ENCODE data around the gene NSUN6.
A peak's percentile ranks its signal among the peaks of the same experiment; 100 is the strongest.
"Not testable (repeated sequence)": the region's sequence is repeated elsewhere in the genome, so short reads cannot be mapped to it uniquely, and the experiment has no call there.

NSUN6 gene

GRCh38 chr10:18607503-18608378 is 43.6 kb downstream of the NSUN6 start:
- peak in 1 of 2 experiments; percentile 47 for DNase-seq

DNA sequence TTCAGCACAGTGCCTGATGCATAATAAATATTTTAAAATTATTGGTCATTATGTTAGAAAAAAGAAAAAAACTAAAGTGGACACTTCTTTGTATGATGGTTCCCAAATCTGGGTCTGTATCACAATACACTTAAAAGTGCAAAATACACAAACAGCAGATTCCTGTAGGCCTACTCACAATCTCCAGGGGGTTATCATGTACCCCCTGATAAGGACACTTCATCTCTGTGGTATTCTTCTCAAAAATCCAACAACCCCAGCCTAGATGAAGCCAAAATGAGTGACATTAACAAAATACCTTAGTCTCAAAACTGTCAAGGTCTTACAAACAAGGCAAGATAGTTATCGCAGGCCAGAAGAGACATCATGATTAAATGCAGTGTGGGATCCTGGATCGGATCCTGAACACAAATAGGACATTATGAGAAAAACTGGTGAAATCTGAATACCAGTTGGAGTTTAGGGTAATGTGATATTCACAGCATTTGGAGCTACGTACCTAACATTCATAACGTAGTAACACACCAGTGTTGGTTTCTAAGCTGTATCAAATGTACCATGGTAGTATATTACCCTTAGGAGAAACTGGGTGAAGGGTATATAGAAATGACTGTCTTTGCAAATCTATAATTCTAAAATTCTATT is 45.2 kb downstream of the NSUN6 start:
- DNase-seq, result no peak

DNA sequence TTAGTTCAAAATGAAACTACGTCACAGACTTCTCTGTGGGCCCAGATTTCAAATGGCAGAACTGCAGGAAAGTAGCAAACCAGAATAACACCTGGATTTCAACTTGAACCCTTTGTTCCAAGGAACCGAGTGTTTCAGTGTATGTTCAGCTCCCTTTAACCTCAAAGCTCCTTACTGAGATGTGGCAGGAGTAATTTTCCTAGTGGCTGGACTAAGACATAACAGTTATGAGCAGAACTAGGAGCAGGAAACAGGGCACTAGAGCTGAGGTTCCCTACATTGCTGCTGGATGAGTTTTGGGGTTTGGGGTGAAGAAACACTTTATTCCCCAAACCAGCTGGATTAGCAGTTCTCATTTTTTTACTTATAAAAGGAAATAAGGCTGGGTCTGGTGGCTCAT is 50.1 kb downstream of the NSUN6 start:
- no peak for DNase-seq

DNA sequence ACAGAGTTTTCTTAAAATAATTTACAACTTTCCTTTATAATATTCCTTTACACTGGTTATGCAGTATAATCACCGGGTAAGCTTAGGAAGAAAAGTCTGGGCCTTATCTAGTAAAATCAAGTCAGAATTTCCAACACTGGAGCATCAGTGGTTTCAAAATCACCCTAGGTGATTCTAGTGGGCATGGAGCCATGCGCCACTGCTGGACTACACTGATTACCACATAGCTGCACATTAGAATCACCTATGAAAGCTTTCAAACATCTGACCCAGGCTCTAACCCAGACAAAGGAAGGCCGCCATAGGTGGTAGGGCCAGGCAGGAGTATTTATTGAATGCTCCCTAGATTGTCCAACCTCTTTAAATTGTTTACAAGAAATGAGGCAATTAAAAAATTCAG is 52.0 kb downstream of the NSUN6 start:
- DNase-seq, result no peak

DNA sequence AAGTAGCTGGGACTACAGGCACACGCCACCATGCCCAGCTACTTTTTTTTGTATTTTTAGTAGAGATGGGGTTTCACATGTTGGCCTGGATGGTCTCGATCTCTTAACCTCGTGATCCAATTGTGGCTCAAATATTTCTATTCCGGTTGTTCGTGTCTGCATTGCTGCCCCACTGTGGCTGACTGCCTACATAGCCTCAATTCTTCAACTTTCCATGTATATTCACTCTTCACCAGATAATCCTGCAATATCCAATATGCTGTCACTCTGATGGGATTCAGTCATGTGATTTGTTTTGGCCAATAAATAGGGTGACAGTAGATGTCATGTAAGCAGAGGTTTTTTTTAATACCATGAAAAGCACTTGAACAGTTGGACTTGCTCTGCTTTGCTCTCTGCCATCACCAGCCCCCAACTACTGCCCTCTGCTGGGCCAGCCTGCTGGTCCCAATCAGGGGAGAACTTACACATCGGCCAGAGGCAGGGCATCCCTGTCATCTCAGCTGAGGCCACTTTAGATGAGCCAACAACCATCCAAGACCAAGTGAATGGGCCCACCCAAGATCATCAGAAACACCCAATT is 56.7 kb downstream of the NSUN6 start:
- DNase-seq, result no peak

GRCh38 chr10:18591141-18591540 is 60.2 kb downstream of the NSUN6 start:
- DNase-seq, result not testable (repeated sequence)

- not testable (repeated sequence) for DNase-seq
These were observed 64.8 kb downstream of the NSUN6 start for GRCh38 chr10:18586637-18587036.

- no peak for DNase-seq
These were observed 67.7 kb downstream of the NSUN6 start for GRCh38 chr10:18583575-18584270.

DNA sequence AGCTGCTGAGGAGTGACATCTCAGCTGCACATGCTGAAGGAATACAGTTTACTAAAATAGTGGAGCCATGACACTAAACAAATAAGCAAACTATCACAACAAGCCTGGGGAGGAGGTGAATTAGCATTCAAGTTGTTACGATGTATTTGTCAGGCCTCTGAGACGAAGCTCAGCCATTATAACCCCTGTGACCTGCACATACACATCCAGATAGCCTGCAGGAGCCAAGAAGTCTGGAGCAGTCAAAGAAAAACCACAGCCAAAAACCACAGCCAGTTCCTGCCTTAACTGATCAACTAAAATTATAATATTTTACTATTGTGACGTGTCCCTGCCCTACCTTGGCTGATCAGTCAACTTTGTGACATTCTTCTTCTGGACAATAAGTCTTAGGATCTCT is 68.6 kb downstream of the NSUN6 start:
- DNase-seq, result peak; percentile 15 to 21

DNA sequence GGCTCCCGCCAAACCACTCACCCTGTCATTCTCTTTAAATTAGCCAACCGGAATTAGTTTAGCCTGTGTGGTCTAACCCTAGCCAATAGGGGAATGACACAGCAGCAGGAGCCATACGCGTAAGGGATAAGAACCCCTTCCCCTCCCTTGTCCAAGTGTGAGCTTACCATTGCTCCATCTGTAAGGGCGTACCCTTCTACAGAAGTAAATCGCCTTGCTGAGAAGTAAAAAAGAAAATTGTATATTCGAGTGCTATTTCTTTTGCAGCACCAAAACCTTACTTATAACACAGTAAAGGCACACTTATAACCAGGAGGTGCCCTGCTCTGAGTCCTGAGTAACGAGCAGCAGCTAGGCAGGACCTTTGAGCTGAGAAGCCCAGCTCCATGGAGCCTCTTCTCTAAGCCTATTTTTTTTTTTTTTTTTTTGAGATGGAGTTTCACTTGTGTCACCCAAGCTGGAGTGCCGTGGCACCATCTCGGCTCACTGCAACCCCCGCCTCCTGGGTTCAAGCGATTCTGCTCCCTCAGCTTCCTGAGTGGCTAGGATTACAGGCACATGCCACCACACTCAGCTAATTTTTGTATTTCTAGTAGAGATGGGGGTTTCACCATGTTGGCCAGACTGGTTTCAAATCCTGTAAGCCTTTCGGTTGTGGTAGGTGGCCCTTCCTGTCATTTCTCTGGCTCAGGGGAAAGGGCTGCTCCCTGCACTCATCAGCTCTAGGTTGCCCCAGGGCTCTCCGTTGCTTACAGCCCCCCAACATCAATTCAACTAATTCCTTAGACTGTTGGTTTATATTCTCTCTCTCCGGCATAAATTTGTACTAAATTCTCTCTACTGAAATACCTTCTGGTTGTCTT is 73.3 kb downstream of the NSUN6 start:
- DNase-seq, result no peak

GRCh38 chr10:18576586-18576985 is 74.8 kb downstream of the NSUN6 start:
- DNase-seq, result no peak

DNA sequence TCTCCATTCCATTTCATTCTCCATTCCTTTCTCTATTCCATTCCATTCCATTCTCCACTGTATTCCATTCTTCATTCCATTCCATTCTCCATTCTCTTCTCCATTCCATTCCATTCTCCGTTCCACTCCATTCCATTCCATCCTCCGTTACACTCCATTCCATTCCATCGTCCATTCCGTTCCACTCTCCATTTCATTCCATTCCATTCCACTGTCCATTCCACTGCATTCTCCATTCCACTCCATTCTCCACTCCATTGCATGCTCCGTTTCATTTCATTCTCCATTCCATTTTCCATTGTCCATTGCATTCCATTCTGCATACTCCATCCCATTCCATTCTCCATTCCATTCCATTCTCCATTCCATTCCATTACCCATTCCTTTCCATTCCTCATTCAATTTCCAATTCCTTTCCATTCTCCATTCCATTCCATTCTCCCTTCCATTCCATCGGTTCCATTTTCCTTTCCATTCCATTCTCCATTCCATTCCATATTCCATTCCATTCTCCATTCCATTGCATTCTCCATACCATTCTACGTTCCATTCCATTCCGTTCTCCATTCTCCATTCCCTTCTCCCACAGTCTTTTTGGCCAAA is 78.3 kb downstream of the NSUN6 start:
- no peak for DNase-seq

GRCh38 chr10:18571780-18572179 is 79.6 kb downstream of the NSUN6 start:
- DNase-seq, result no peak

DNA sequence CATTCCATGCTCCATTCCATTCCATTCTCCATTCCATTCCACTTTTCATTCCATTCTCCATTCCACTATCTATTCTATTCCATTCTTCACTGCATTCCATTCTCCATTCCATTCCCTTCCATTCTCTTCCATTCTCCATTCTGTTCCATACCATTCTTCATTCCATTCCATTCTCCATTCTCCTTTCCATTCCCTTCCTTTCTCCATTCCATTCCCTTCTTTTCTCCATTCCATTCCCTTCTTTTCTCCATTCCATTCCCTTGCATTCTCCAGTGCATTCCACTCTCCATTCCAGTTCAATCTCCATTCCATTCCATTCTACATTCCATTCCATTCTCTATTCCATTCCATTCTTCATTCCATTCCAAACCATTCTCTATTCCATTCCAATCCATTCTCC is 80.3 kb downstream of the NSUN6 start:
- DNase-seq, result no peak

GRCh38 chr10:18570386-18570785 is 81.0 kb downstream of the NSUN6 start:
- DNase-seq, result not testable (repeated sequence)

DNA sequence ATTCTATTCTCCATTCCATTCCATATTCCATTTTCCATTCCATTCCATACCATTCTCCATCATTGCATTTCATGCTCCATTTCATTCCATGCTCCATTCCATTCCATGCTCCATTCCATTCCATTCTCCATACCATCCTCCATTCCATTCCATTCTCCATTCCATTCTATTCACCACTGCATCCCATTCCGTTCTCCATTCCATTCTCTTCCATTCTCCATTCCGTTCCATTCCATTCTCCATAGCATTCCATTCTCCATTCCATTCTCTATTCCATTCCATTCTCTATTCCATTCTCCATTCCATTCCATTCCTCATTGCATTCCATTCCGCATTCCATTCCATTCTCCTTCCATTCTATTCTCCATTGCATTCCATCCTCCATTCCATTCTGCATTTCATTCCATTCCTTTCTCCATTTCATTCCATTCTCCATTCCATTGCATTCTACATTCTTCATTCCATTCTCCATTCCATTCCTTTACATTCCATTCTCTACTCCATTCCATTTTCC is 84.0 kb downstream of the NSUN6 start:
- no peak for DNase-seq

DNA sequence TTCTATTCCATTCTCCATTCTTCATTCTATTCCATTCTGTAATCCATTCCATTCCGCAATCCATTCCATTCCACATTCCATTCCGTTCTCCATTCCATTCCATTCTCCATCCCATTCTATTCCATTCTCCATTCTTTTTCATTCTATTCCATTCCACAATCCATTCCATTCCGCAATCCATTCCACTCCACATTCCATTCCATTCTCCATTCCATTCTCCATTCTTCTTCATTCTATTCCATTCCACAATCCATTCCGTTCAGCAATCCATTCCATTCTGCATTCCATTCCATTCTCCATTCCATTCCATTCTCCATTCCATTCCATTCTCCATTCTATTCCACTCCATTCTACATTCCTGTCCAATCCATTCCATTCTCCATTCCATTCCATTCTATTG is 85.2 kb downstream of the NSUN6 start:
- no peak for DNase-seq

- DNase-seq, result no peak
These were observed 86.4 kb downstream of the NSUN6 start for GRCh38 chr10:18565006-18565405.

DNA sequence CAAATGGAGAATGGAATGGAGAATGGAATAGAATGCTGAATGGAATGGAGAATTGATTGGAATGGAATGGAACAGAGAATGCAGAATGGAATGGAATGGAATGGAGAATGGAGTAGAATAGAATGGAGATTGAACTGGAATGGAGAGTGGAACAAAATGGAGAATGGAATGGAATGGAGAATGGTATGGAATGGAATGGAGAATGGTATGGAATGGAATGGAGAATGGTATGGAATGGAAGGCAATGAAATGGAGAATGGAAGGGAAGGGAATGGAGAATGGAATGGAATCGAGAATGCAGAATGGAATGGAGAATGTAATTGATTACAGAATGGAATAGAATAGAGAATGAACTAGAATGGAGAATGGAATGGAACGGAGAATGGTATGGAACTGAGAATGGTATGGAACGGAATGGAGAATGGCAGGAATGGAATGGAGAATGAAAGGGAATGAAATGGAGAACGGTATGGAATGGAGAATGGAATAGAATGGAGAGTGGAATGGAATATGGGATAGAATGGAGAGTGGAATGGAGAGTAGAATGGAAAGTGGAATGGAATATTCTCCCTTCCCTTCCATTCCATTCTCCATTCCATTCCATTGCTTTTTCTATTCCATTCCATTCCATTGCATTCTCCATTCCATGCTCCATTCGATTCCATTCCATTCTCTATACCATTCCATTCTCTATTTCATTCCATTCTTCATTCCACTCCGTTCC is 88.2 kb downstream of the NSUN6 start:
- no peak for DNase-seq

DNA sequence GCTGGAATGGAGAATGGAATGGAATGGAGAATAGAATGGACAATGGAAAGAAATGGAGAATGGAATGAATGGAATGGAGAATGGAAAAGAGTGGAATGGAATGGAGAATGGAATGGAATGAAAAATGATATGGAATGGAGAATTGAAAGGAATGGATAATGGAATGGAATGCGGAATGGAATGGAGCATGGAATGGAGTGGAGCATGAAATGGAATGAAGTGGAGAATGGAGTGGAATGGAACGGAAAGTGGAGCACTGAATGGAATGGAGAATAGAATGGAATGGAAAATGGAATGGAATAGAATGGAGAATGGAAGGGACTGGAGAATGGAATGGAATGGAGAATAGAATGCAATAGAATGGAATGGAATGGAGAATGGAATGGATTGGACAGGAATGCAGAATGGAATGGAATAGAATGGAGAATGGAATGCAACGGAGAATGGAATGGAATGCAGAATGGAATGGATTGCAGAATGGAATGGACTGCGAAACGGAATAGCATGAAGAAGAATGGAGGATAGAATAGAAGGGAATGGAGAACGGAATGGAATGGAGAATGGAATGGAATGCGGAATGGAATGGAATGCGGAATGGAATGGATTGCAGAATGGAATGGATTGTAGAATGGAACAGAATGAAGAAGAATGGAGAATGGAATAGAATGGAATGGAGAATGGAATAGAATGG is 89.4 kb downstream of the NSUN6 start:
- DNase-seq, result peak in 1 of 2 experiments; percentile 3

Data from NCI-H526 (cell line).